Upper lobe of left lung (tissue), 4 donors: ENCODE measurements around the gene DYSF.

Source experiments
- EP300 ChIP-seq, 4 donors: sonication (generic); formaldehyde crosslinking; IDR thresholded peaks; one replicate each; pipeline ENCODE4 v1.5.1; 2017; ENCODE audit warnings: antibody characterized with exemption in 4 of 4, control low read depth in 2 of 4
- POLR2A ChIP-seq, 4 donors: fragments of 450-650 bp; IDR thresholded peaks; one replicate each; pipeline ENCODE4 v1.5.1; 2016 to 2017; ENCODE audit warnings: antibody characterized with exemption in 4 of 4, mild to moderate bottlenecking in 2 of 4
- POLR2AphosphoS5 ChIP-seq, 2 donors: sonication (generic); formaldehyde crosslinking; IDR thresholded peaks; one replicate each; pipeline ENCODE4 v1.5.1; 2017; ENCODE audit warnings: antibody characterized with exemption in 2 of 2
- TF ChIP-seq, protein P1 (sequence below), 6 experiments: fragments of 450-650 bp in 4 of 6; fragments of 200-600 bp in 2 of 6; sonication (generic) in 2 of 6; IDR thresholded peaks; one replicate each; pipeline ENCODE4 v1.5.1; 2016 to 2019; ENCODE audit warnings: antibody characterized with exemption in 6 of 6

DNA sequence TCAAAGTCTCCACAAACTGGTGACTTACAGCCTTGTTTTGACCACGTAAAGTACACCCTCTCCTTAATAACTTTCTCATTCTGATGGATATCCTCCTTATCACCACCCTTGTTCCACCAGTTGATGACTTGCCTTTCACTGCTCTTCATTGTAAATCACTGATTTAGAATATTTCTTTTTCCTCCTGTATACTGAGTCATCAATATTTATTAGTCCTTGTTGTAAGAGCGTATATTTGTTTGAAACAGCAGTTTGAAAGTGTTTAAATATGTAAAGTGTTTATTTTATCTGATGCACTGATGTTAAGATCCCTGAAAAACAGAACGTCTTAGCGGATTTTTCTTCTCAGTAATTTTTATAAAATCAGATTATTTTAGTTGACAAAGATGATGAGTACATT lies 34.2 kb upstream of the DYSF start:
- TF ChIP-seq, protein P1, sequence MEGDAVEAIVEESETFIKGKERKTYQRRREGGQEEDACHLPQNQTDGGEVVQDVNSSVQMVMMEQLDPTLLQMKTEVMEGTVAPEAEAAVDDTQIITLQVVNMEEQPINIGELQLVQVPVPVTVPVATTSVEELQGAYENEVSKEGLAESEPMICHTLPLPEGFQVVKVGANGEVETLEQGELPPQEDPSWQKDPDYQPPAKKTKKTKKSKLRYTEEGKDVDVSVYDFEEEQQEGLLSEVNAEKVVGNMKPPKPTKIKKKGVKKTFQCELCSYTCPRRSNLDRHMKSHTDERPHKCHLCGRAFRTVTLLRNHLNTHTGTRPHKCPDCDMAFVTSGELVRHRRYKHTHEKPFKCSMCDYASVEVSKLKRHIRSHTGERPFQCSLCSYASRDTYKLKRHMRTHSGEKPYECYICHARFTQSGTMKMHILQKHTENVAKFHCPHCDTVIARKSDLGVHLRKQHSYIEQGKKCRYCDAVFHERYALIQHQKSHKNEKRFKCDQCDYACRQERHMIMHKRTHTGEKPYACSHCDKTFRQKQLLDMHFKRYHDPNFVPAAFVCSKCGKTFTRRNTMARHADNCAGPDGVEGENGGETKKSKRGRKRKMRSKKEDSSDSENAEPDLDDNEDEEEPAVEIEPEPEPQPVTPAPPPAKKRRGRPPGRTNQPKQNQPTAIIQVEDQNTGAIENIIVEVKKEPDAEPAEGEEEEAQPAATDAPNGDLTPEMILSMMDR (IDR thresholded peaks at IDR 0.05): no peak
- TF ChIP-seq POLR2A (IDR thresholded peaks at IDR 0.05) (no peak), EP300 (IDR thresholded peaks at IDR 0.05) (no peak), POLR2AphosphoS5 (IDR thresholded peaks at IDR 0.05) (no peak)
